Measurements from ENCODE around the gene GRIA4.

GRIA4 gene

GRCh38 chr11:106021967-106022794 lies 412.3 kb downstream of the GRIA4 start, which contains the start of gene MSANTD4:
Gene MSANTD4 (minus strand): TSS chr11:106022240. CDS start chr11:106010917, 11,323 bp downstream.
- H3K4me1 ChIP-seq (ENCODE audit: control insufficient read depth in 1 of 2, insufficient read depth in 2 of 2, low read length in 2 of 2), result peaks cover 7 to 17% of the 10 kb centered on the region in 2 donors
- no peaks in the 10 kb centered on the region for H3K36me3 ChIP-seq (ENCODE audit: control insufficient read depth in 1 of 2, insufficient read depth in 2 of 2, low read length in 2 of 2)
- peak within 1 kb of the TSS; percentile 87 to 92 for H3K4me3 ChIP-seq (ENCODE audit: low read depth in 1 of 2, low read length in 2 of 2)
- no peaks in the 10 kb centered on the region for H3K9me3 ChIP-seq (ENCODE audit: control insufficient read depth in 1 of 2, low read length in 2 of 2)
- peak within 1 kb of the TSS; percentile 61 to 71 for H3K9ac ChIP-seq (ENCODE audit: low read depth in 1 of 2, low read length in 2 of 2)
- H3K27me3 ChIP-seq (ENCODE audit: control insufficient read depth in 1 of 2, insufficient read depth in 2 of 2, low read length in 2 of 2), result no peaks in the 10 kb centered on the region
- peak within 1 kb of the TSS; percentile 57 for H3K27ac ChIP-seq (ENCODE audit: low read depth, low read length)

- Histone ChIP-seq H3K9ac (ENCODE audit: low read depth in 1 of 2, low read length in 2 of 2) (no peak overlapping the region), H3K4me3 (ENCODE audit: low read depth in 1 of 2, low read length in 2 of 2) (peak overlapping the region; percentile 79 to 87), H3K4me1 (ENCODE audit: control insufficient read depth in 1 of 2, insufficient read depth in 2 of 2, low read length in 2 of 2) (peaks cover 7 to 17% of the 10 kb centered on the region in 2 donors), H3K9me3 (ENCODE audit: control insufficient read depth in 1 of 2, low read length in 2 of 2) (no peaks in the 10 kb centered on the region), H3K27ac (ENCODE audit: low read depth, low read length) (peak overlapping the region; percentile 57), H3K27me3 (ENCODE audit: control insufficient read depth in 1 of 2, insufficient read depth in 2 of 2, low read length in 2 of 2) (no peaks in the 10 kb centered on the region), H3K36me3 (ENCODE audit: control insufficient read depth in 1 of 2, insufficient read depth in 2 of 2, low read length in 2 of 2) (no peaks in the 10 kb centered on the region)
These were observed 413.0 kb downstream of the GRIA4 start for GRCh38 chr11:106022795-106023275.

- H3K9me3 ChIP-seq (ENCODE audit: control insufficient read depth in 1 of 2, low read length in 2 of 2), result no peaks in the 10 kb centered on the region
- no peaks in the 10 kb centered on the region for H3K36me3 ChIP-seq (ENCODE audit: control insufficient read depth in 1 of 2, insufficient read depth in 2 of 2, low read length in 2 of 2)
- no peak overlapping the region for H3K27ac ChIP-seq (ENCODE audit: low read depth, low read length)
- no peaks in the 10 kb centered on the region for H3K27me3 ChIP-seq (ENCODE audit: control insufficient read depth in 1 of 2, insufficient read depth in 2 of 2, low read length in 2 of 2)
- H3K4me3 ChIP-seq (ENCODE audit: low read depth in 1 of 2, low read length in 2 of 2), result no peak overlapping the region
- no peak overlapping the region for H3K9ac ChIP-seq (ENCODE audit: low read depth in 1 of 2, low read length in 2 of 2)
- H3K4me1 ChIP-seq (ENCODE audit: control insufficient read depth in 1 of 2, insufficient read depth in 2 of 2, low read length in 2 of 2), result no peaks in the 10 kb centered on the region
These were observed 420.7 kb downstream of the GRIA4 start for GRCh38 chr11:106030609-106031008.

- Histone ChIP-seq H3K27ac (ENCODE audit: low read depth, low read length) (no peak overlapping the region), H3K9ac (ENCODE audit: low read depth in 1 of 2, low read length in 2 of 2) (no peak overlapping the region), H3K4me3 (ENCODE audit: low read depth in 1 of 2, low read length in 2 of 2) (no peak overlapping the region), H3K9me3 (ENCODE audit: control insufficient read depth in 1 of 2, low read length in 2 of 2) (no peaks in the 10 kb centered on the region), H3K36me3 (ENCODE audit: control insufficient read depth in 1 of 2, insufficient read depth in 2 of 2, low read length in 2 of 2) (no peaks in the 10 kb centered on the region), H3K4me1 (ENCODE audit: control insufficient read depth in 1 of 2, insufficient read depth in 2 of 2, low read length in 2 of 2) (no peaks in the 10 kb centered on the region), H3K27me3 (ENCODE audit: control insufficient read depth in 1 of 2, insufficient read depth in 2 of 2, low read length in 2 of 2) (no peaks in the 10 kb centered on the region)
These were observed 421.4 kb downstream of the GRIA4 start for GRCh38 chr11:106031202-106031810.
